Measurements from ENCODE around the gene RNF223. TPM values are rescaled to one million over a fixed set of nuclear protein-coding genes. Genes with fewer than 3 reads are reported as not detected.
A peak's percentile ranks its signal among the peaks of the same experiment; 100 is the strongest.

The RNF223 gene
- total RNA-seq, 1 experiment from 2014 or later = 147 TPM

DNA sequence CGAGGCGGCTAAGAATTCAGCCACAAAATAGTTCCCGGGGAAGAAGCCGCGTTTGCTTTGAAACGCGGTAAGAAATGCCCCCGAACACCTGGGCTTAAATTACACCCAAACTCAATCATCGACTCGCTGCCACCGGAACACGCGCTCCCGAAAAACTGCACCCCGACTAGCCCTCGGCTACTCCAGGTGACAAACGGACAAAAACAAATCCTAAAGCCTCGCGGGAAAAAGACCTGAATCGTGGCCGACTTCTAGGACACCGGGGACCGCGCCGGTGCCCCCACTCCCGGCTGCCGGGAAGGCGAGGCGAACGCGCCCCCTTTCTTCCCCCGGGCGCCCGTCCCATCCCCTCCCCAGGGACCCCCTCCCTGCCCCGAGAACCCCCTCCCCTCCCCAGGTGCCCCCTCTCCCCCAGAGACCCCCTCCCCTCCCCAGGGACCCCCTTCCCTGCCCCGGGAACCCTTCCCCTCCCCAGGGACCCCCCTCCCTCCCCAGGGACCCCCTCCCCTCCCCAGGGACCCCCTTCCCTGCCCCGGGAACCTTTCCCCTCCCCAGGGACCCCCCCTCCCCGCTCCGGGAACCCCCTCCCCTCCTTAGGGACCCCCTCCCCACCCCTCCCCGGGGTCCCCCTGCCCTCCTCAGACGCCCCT, 41.2 kb upstream of the RNF223 start:
- ChIA-PET CTCF (no interaction called here), POLR2A (ENCODE audit: unreplicated experiment) (interaction anchor here (0.6 kb wide), 3 partner anchors 93 to 460 kb away, joined by 3 to 6 read pairs (median 4); no protein-coding TSS in a partner anchor)
- H3K9me3 ChIP-seq (ENCODE audit: low read length) = no peaks in the 10 kb centered on the region
- peaks cover 50% of the 10 kb centered on the region for H3K79me2 ChIP-seq (ENCODE audit: low read length)
- TF ChIP-seq EZH2phosphoT487 (IDR thresholded peaks at IDR 0.05; ENCODE audit: borderline replicate concordance, low read length) (no peak), EZH2 (IDR thresholded peaks at IDR 0.05; ENCODE audit: low read length, unreplicated experiment) (no peak)
- TF ChIP-seq, protein P1, sequence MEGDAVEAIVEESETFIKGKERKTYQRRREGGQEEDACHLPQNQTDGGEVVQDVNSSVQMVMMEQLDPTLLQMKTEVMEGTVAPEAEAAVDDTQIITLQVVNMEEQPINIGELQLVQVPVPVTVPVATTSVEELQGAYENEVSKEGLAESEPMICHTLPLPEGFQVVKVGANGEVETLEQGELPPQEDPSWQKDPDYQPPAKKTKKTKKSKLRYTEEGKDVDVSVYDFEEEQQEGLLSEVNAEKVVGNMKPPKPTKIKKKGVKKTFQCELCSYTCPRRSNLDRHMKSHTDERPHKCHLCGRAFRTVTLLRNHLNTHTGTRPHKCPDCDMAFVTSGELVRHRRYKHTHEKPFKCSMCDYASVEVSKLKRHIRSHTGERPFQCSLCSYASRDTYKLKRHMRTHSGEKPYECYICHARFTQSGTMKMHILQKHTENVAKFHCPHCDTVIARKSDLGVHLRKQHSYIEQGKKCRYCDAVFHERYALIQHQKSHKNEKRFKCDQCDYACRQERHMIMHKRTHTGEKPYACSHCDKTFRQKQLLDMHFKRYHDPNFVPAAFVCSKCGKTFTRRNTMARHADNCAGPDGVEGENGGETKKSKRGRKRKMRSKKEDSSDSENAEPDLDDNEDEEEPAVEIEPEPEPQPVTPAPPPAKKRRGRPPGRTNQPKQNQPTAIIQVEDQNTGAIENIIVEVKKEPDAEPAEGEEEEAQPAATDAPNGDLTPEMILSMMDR (conservative IDR thresholded peaks at IDR 0.05; ENCODE audit: low read depth, low read length) = no peak
- H3K27me3 ChIP-seq (ENCODE audit: low read length) = no peaks in the 10 kb centered on the region
- H3K9me2 ChIP-seq (replicated peaks; ENCODE audit: low read length) = no peaks in the 10 kb centered on the region
- 0 out of 2 replicates have a peak, but pooled peaks cover 7% of the 10 kb centered on the region for H3K4me1 ChIP-seq (ENCODE audit: insufficient read depth, low read length)
- ATAC-seq (no peak), DNase-seq (peak; percentile 22)
- H3K9ac ChIP-seq (ENCODE audit: low read length) = peak overlapping the region; percentile 82
- peak overlapping the region; percentile 34 for H2AFZ ChIP-seq (ENCODE audit: low read length)
- H3F3A ChIP-seq (ENCODE audit: low read length, unreplicated experiment) = no peaks in the 10 kb centered on the region
- H3K4me2 ChIP-seq (ENCODE audit: low read length) = peak overlapping the region; percentile 85
- H3K27ac ChIP-seq (ENCODE audit: low read length) = no peak overlapping the region
- no TSS peak for BruUV-seq (replicated peaks)
- no peaks in the 10 kb centered on the region for H4K20me1 ChIP-seq (ENCODE audit: low read length)
- intact Hi-C loops (cut with micrococcal nuclease) = loop anchor here (5.0 kb wide), 1 partner anchor 103 kb away; the partner anchor contains the start of gene ISG15
- H3K36me3 ChIP-seq (ENCODE audit: low read depth, low read length) = peaks cover 15% of the 10 kb centered on the region
- peak overlapping the region; percentile 87 for H3K4me3 ChIP-seq (ENCODE audit: low read length)

DNA sequence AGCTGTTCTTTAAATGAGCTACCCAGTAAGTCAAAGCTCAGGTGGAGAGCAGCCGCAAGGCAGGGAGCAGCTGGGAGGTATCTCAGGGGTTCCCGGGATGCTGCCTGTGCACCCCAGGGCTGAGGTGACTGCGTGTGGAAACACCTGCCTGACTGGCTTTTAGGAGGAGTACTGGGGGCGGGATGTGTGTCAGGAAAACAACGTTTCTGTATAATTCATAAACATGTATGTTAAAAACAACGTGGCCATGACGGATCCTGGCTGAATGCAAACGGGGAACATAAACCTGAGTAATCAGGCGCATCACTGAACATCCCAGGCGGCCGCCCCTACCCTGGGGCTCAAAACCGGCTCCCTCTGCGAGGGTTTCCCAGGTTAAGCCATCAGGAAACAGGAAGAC, 40.3 kb upstream of the RNF223 start:
- peak overlapping the region; percentile 71 for H3K4me3 ChIP-seq (ENCODE audit: low read length)
- CTCF ChIA-PET = no interaction called here
- H3K36me3 ChIP-seq (ENCODE audit: low read depth, low read length) = peaks cover 15% of the 10 kb centered on the region
- H3K9me2 ChIP-seq (replicated peaks; ENCODE audit: low read length) = no peaks in the 10 kb centered on the region
- intact Hi-C loops (cut with micrococcal nuclease) = no loop called here
- TSS peak; percentile 20 for BruUV-seq (replicated peaks)
- H3K4me1 ChIP-seq (ENCODE audit: insufficient read depth, low read length) = peaks cover 12% of the 10 kb centered on the region; the same call in 1 of the 2 replicates
- H4K20me1 ChIP-seq (ENCODE audit: low read length) = no peaks in the 10 kb centered on the region
- H3K9me3 ChIP-seq (ENCODE audit: low read length) = no peaks in the 10 kb centered on the region
- H3K4me2 ChIP-seq (ENCODE audit: low read length) = peak overlapping the region; percentile 85
- H3K79me2 ChIP-seq (ENCODE audit: low read length) = peaks cover 59% of the 10 kb centered on the region
- H3K27ac ChIP-seq (ENCODE audit: low read length) = no peak overlapping the region
- no peaks in the 10 kb centered on the region for H3F3A ChIP-seq (ENCODE audit: low read length, unreplicated experiment)
- H2AFZ ChIP-seq (ENCODE audit: low read length) = no peak overlapping the region
- no peak for ATAC-seq
- H3K9ac ChIP-seq (ENCODE audit: low read length) = peak overlapping the region; percentile 55; the same call in 1 of the 2 replicates
- DNase-seq = no peak
- POLR2A ChIA-PET (ENCODE audit: unreplicated experiment) = no interaction called here
- no peaks in the 10 kb centered on the region for H3K27me3 ChIP-seq (ENCODE audit: low read length)
- no peak for TF ChIP-seq EZH2phosphoT487 (IDR thresholded peaks at IDR 0.05; ENCODE audit: borderline replicate concordance, low read length)
- no peak for TF ChIP-seq EZH2 (IDR thresholded peaks at IDR 0.05; ENCODE audit: low read length, unreplicated experiment)
- TF ChIP-seq, protein P1 (conservative IDR thresholded peaks at IDR 0.05; ENCODE audit: low read depth, low read length) = no peak
